Measurements from ENCODE around the gene XDH. TPM values are rescaled to one million over a fixed set of nuclear protein-coding genes. Genes with fewer than 3 reads are reported as not detected.

The XDH gene
- total and polyA plus RNA-seq, 4 experiments from 2014 or later = not detected

DNA sequence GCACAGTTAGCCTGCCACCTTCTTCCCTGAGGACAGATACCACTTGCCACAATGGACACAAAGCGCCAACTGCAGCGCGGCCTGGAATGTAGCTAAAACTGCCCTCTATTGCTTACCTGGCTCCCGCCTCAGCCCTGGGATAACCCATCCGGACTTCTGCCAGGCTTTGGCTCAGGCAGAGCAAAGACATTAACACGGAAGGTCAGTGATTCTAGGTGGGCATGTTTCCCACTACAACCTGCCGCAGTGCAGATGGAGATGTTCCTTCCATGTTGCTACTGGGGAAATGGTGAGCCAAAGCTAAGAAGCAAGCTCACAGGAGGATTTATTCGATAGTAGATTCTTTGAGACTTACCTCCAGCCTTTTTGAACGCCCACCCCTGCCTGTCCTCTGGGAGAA, 74.8 kb downstream of the XDH start:
- DNase-seq = no peak
- ChIA-PET POLR2A (ENCODE audit: partially characterized antibody) (no interaction called here), CTCF (ENCODE audit: partially characterized antibody) (interaction anchor here (1.4 kb wide), 1 partner anchor 628 kb away, joined by 3 read pairs; no protein-coding TSS in a partner anchor)
- Mint-ChIP-seq H3K36me3 (no peaks in the 10 kb centered on the region), H3K4me1 (no peaks in the 10 kb centered on the region), H3K4me3 (no peak overlapping the region), H3K27ac (no peak overlapping the region), H3K9me3 (no peaks in the 10 kb centered on the region), H3K27me3 (peaks cover 2 to 4% of the 10 kb centered on the region in 2 donors)
- Histone ChIP-seq H3K27ac (ENCODE audit: low read depth, low read length) (no peak overlapping the region), H3K9me3 (ENCODE audit: control insufficient read depth in 1 of 2, low read length in 2 of 2) (no peaks in the 10 kb centered on the region), H3K36me3 (ENCODE audit: insufficient read depth, low read length) (no peaks in the 10 kb centered on the region), H3K4me1 (ENCODE audit: insufficient read depth, low read length) (no peaks in the 10 kb centered on the region), H3K27me3 (ENCODE audit: insufficient read depth, low read length) (no peaks in the 10 kb centered on the region), H3K4me3 (ENCODE audit: low read length in 2 of 2) (no peak overlapping the region)
- intact Hi-C loops (cut with micrococcal nuclease) = no loop called here

DNA sequence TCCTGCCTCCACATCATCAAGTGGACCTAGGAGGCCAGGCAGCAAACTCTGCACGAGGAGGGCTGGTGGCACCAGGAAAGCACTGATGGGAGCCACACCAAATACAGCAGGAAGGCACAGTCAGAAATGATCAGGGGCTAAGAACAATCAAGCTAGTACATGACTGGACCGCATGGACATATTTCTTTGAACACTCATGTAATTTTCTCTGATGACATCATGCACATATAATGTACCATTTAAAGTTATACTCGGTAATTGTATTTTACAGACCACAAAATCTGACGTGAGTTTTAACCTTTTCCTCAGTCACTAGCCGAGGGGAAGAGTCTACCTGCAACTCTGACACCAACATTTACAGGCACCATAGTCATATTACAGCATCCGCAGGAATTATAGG, 76.7 kb downstream of the XDH start:
- Mint-ChIP-seq H3K9me3 (no peaks in the 10 kb centered on the region), H3K27me3 (peaks cover 3 to 5% of the 10 kb centered on the region in 2 donors), H3K4me3 (no peak overlapping the region), H3K4me1 (no peaks in the 10 kb centered on the region), H3K36me3 (no peaks in the 10 kb centered on the region), H3K27ac (no peak overlapping the region)
- no peak overlapping the region for H3K4me3 ChIP-seq (ENCODE audit: low read length in 2 of 2)
- no peak for DNase-seq
- no peaks in the 10 kb centered on the region for H3K36me3 ChIP-seq (ENCODE audit: insufficient read depth, low read length)
- no peaks in the 10 kb centered on the region for H3K4me1 ChIP-seq (ENCODE audit: insufficient read depth, low read length)
- intact Hi-C loops (cut with micrococcal nuclease) = no loop called here
- CTCF ChIA-PET (ENCODE audit: partially characterized antibody) = interaction anchor here (0.7 to 1.3 kb wide), 2 partner anchors 1173 to 1185 kb away, joined by 3 read pairs; no protein-coding TSS in a partner anchor
- POLR2A ChIA-PET (ENCODE audit: partially characterized antibody) = no interaction called here
- H3K9me3 ChIP-seq (ENCODE audit: control insufficient read depth in 1 of 2, low read length in 2 of 2) = no peaks in the 10 kb centered on the region
- no peaks in the 10 kb centered on the region for H3K27me3 ChIP-seq (ENCODE audit: insufficient read depth, low read length)
- no peak overlapping the region for H3K27ac ChIP-seq (ENCODE audit: low read depth, low read length)

DNA sequence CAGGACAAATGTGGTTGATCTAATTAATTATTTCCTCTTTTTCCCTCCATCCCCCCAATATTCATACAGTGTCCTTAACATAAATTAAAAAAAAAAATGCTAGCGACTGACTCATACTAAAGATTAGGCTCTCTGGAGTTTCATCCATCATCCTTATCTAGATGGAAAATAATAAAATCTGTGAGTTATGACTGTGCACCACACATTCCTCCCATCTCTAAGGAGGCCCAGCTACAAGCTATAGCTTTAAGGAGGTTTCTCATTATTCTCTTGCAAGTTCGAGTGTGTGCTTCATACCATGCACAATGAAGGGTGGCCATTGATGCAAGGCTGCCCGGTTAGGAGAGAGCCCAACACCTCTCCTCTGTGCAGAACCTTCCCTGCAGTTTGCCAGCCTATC, 77.3 kb downstream of the XDH start:
- intact Hi-C loops (cut with micrococcal nuclease) = no loop called here

DNA sequence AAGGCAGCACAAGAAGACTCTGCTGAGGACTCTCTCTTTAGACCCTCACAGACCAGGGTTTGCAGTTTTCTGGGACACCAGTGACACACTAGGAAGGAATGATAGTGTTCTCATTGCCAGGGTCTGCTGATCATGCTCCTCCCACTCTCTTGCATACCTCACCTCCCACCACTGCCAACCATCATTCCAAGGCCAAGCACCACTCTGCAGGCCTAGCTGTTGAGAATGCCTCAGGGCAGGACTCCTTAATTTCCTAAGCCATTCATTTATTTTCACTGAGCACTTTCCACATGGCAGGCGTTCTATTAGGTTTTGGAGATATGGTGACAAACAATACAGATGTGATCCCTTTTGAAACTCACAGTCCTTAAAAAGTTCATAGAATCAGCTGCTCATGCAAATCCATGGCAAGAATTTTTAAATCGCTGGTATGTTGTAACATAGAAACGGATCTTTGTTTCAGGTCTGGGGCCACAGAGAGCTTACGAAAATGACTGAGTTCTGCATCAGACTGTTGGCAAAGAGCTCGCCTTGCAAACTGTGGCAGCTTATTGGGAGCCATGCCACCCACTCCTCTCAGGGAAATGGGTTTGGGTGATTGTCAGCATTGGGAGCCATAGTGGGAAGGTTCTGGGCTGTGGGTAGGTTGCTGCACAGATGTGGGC, 78.5 kb downstream of the XDH start:
- Histone ChIP-seq H3K27me3 (ENCODE audit: insufficient read depth, low read length) (no peaks in the 10 kb centered on the region), H3K4me3 (ENCODE audit: low read length in 2 of 2) (no peak overlapping the region), H3K36me3 (ENCODE audit: insufficient read depth, low read length) (no peaks in the 10 kb centered on the region), H3K27ac (ENCODE audit: low read depth, low read length) (no peak overlapping the region), H3K4me1 (ENCODE audit: insufficient read depth, low read length) (no peaks in the 10 kb centered on the region), H3K9me3 (ENCODE audit: control insufficient read depth in 1 of 2, low read length in 2 of 2) (no peaks in the 10 kb centered on the region)
- no peak for DNase-seq
- peaks cover 3% of the 10 kb centered on the region in 2 donors for H3K27me3 Mint-ChIP-seq
- intact Hi-C loops (cut with micrococcal nuclease) = no loop called here
- CTCF ChIA-PET (ENCODE audit: partially characterized antibody) = interaction anchor here (4.1 to 11.4 kb wide), 3 partner anchors 19 to 623 kb away, joined by 33 to 249 read pairs (median 66); no protein-coding TSS in a partner anchor
- H3K36me3 Mint-ChIP-seq = no peaks in the 10 kb centered on the region
- H3K4me3 Mint-ChIP-seq = no peak overlapping the region
- H3K4me1 Mint-ChIP-seq = no peaks in the 10 kb centered on the region
- H3K9me3 Mint-ChIP-seq = no peaks in the 10 kb centered on the region
- POLR2A ChIA-PET (ENCODE audit: partially characterized antibody) = no interaction called here
- no peak overlapping the region for H3K27ac Mint-ChIP-seq

More for the DNA sequence above, 77.3 kb downstream of the XDH start:
- Mint-ChIP-seq H3K4me1 (no peaks in the 10 kb centered on the region), H3K9me3 (no peaks in the 10 kb centered on the region), H3K36me3 (no peaks in the 10 kb centered on the region), H3K27ac (no peak overlapping the region), H3K4me3 (no peak overlapping the region), H3K27me3 (peaks cover 3 to 5% of the 10 kb centered on the region in 2 donors)
- H3K27ac ChIP-seq (ENCODE audit: low read depth, low read length) = no peak overlapping the region
- ChIA-PET POLR2A (ENCODE audit: partially characterized antibody) (no interaction called here), CTCF (ENCODE audit: partially characterized antibody) (interaction anchor here (1.3 kb wide), 1 partner anchor 1173 kb away, joined by 3 read pairs; no protein-coding TSS in a partner anchor)
- no peaks in the 10 kb centered on the region for H3K9me3 ChIP-seq (ENCODE audit: control insufficient read depth in 1 of 2, low read length in 2 of 2)
- H3K4me3 ChIP-seq (ENCODE audit: low read length in 2 of 2) = no peak overlapping the region
- no peaks in the 10 kb centered on the region for H3K27me3 ChIP-seq (ENCODE audit: insufficient read depth, low read length)
- H3K4me1 ChIP-seq (ENCODE audit: insufficient read depth, low read length) = no peaks in the 10 kb centered on the region
- no peak for DNase-seq
- H3K36me3 ChIP-seq (ENCODE audit: insufficient read depth, low read length) = no peaks in the 10 kb centered on the region

DNA sequence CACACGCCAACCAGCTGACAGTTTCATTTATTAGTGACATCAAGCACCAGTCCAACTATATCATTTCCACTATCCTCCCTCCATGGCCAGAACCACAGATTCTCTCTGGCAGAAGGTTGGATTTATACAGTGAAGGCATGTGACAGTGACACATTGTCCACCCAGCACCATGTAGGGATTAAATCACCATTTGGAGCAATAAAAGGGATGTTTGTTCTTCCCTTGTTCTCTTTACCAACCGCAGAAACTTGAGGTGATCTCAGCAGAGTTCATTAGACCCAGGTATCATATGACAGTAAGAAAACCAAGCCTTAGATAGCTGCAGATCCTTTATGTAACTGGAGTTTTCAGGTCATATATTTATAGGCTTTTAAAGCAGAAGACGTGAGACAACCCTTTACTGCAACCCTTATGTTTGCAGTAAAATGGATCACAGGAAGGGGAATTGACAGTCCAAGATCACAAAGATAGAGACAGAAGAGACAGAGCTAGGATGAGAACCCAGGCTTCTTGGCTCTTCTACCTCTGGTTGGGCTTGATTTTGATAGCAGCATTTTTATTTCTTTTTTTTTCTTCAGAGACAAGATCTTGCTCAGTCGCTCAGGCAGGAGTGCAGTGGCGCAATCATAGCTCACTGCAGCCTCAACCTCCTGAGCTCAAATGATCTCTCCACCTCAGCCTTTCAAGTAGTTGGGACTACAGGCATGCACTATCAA, 80.1 kb downstream of the XDH start:
- ChIA-PET CTCF (ENCODE audit: partially characterized antibody) (interaction anchor here (0.7 to 11.4 kb wide), 17 partner anchors 10 to 1170 kb away, joined by 3 to 249 read pairs (median 10); no protein-coding TSS in a partner anchor), POLR2A (ENCODE audit: partially characterized antibody) (no interaction called here)
- Mint-ChIP-seq H3K27ac (no peak overlapping the region), H3K27me3 (peaks cover 1 to 3% of the 10 kb centered on the region in 2 donors), H3K4me1 (no peaks in the 10 kb centered on the region), H3K4me3 (no peak overlapping the region), H3K9me3 (no peaks in the 10 kb centered on the region), H3K36me3 (no peaks in the 10 kb centered on the region)
- H3K4me1 ChIP-seq (ENCODE audit: insufficient read depth, low read length) = no peaks in the 10 kb centered on the region
- no peaks in the 10 kb centered on the region for H3K27me3 ChIP-seq (ENCODE audit: insufficient read depth, low read length)
- no peak overlapping the region for H3K4me3 ChIP-seq (ENCODE audit: low read length in 2 of 2)
- no peaks in the 10 kb centered on the region for H3K36me3 ChIP-seq (ENCODE audit: insufficient read depth, low read length)
- intact Hi-C loops (cut with micrococcal nuclease) = no loop called here
- no peak for DNase-seq
- H3K9me3 ChIP-seq (ENCODE audit: control insufficient read depth in 1 of 2, low read length in 2 of 2) = no peaks in the 10 kb centered on the region
- no peak overlapping the region for H3K27ac ChIP-seq (ENCODE audit: low read depth, low read length)

DNA sequence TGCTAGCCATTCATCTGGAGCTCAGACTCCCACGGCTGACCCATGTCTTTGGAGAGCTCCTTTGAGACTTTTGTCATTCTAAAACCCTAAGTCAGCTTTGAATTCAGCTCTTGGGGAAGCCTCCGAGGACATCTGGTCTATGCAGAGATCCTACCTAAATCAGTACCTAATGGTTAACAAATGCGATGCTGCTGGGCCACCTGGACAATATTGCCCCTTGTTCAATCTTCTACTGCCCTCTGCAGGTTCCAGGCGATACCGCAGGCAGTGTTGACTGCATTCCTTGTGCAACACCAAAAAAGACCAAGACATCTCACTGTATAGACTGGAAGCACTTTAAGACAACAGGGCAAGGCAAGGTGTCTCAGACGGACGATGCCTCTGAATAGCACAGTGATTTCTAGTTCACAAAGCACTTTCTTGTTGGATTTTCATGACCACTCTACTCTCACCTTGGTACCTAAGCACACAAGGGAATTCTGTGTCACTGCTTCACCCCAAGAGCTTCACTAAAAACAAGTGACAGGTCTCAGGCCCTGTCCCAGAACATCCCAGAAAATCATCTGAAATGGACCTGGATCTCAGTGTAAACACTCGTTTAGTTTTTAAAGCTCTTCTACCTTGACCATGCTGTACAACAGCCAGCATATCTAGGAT, 80.9 kb downstream of the XDH start:
- ChIA-PET POLR2A (ENCODE audit: partially characterized antibody) (interaction anchor here (1.0 kb wide), 1 partner anchor 11 kb away, joined by 3 read pairs; no protein-coding TSS in a partner anchor), CTCF (ENCODE audit: partially characterized antibody) (interaction anchor here (0.6 to 11.4 kb wide), 31 partner anchors 8 to 1183 kb away, joined by 3 to 249 read pairs (median 4); partner anchors contain the start of gene EHD3)
- intact Hi-C loops (cut with micrococcal nuclease) = loop anchor here (1.0 kb wide), 5 partner anchors 99 to 1168 kb away; partner anchors contain the start of gene EHD3
- no peaks in the 10 kb centered on the region for H3K36me3 ChIP-seq (ENCODE audit: insufficient read depth, low read length)
- Mint-ChIP-seq H3K4me3 (no peak overlapping the region), H3K36me3 (no peaks in the 10 kb centered on the region), H3K27me3 (peaks cover 1 to 3% of the 10 kb centered on the region in 2 donors), H3K9me3 (no peaks in the 10 kb centered on the region), H3K4me1 (no peaks in the 10 kb centered on the region), H3K27ac (peak overlapping the region in 2 of 7 donors; percentile 20 to 48)
- no peak overlapping the region for H3K4me3 ChIP-seq (ENCODE audit: low read length in 2 of 2)
- no peaks in the 10 kb centered on the region for H3K9me3 ChIP-seq (ENCODE audit: control insufficient read depth in 1 of 2, low read length in 2 of 2)
- no peak overlapping the region for H3K27ac ChIP-seq (ENCODE audit: low read depth, low read length)
- peak; percentile 71 to 76 (median 75) for DNase-seq
- no peaks in the 10 kb centered on the region for H3K4me1 ChIP-seq (ENCODE audit: insufficient read depth, low read length)
- no peaks in the 10 kb centered on the region for H3K27me3 ChIP-seq (ENCODE audit: insufficient read depth, low read length)

DNA sequence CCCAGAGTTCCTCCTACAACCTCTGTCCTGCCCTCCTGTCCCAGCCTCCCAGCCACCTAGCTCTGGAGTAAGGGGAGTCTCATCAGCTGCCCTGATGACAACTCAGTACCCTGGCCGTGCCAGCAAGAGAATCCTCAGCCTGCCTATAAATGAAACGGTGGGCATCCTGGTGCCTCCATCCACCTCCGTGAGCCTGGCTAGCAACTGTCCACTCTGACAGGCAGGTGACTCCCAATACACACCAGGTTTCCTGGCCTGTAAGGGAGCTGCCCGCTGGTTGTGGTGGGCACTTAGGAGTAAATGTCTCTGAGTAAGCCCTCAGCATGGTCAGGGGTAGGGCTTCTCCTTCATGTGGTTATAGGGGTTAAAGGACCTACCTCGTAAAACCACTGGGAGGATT, 81.5 kb downstream of the XDH start:
- Histone ChIP-seq H3K36me3 (ENCODE audit: insufficient read depth, low read length) (no peaks in the 10 kb centered on the region), H3K27me3 (ENCODE audit: insufficient read depth, low read length) (no peaks in the 10 kb centered on the region), H3K27ac (ENCODE audit: low read depth, low read length) (no peak overlapping the region), H3K4me1 (ENCODE audit: insufficient read depth, low read length) (no peaks in the 10 kb centered on the region), H3K4me3 (ENCODE audit: low read length in 2 of 2) (no peak overlapping the region), H3K9me3 (ENCODE audit: control insufficient read depth in 1 of 2, low read length in 2 of 2) (no peaks in the 10 kb centered on the region)
- ChIA-PET POLR2A (ENCODE audit: partially characterized antibody) (interaction anchor here (1.0 kb wide), 1 partner anchor 11 kb away, joined by 3 read pairs; no protein-coding TSS in a partner anchor), CTCF (ENCODE audit: partially characterized antibody) (interaction anchor here (0.6 to 11.4 kb wide), 29 partner anchors 9 to 1182 kb away, joined by 3 to 249 read pairs (median 4); partner anchors contain the start of gene EHD3)
- Mint-ChIP-seq H3K4me3 (no peak overlapping the region), H3K27ac (no peak overlapping the region), H3K36me3 (no peaks in the 10 kb centered on the region), H3K4me1 (no peaks in the 10 kb centered on the region), H3K9me3 (no peaks in the 10 kb centered on the region), H3K27me3 (peaks cover 1 to 3% of the 10 kb centered on the region in 2 donors)
- DNase-seq = no peak
- intact Hi-C loops (cut with micrococcal nuclease) = loop anchor here (1.0 kb wide), 5 partner anchors 99 to 1168 kb away; partner anchors contain the start of gene EHD3

All from CD4-positive, alpha-beta memory T cell (primary cell).